IPS DF 6.9 (cell line): ENCODE measurements around the gene CLMN.
"Not testable (repeated sequence)": the region's sequence is repeated elsewhere in the genome, so short reads cannot be mapped to it uniquely, and the experiment has no call there.

ENCODE experiments used
- DNase-seq: peaks from one replicate; pipeline ENCODE4 v3.0.0-alpha.2; 2013; ENCODE audit warnings: low read depth, low spot score
- H3K27ac ChIP-seq: one replicate; pipeline ENCODE4 v1.5.1; 2013; ENCODE audit warnings: low read length, control low read depth
- H3K27me3 ChIP-seq: 2 replicates; pipeline ENCODE4 v1.6.1; 2013; ENCODE audit warnings: mild to moderate bottlenecking, low read length; ENCODE audit not compliant: control insufficient read depth, insufficient read depth
- H3K36me3 ChIP-seq: 2 replicates; pipeline ENCODE4 v1.6.1; 2013; ENCODE audit warnings: low read length; ENCODE audit not compliant: control insufficient read depth, insufficient read depth
- H3K4me1 ChIP-seq: 2 replicates; pipeline ENCODE4 v1.6.1; 2013; ENCODE audit warnings: low read length; ENCODE audit not compliant: control insufficient read depth, insufficient read depth
- H3K4me3 ChIP-seq: 2 replicates; pipeline ENCODE4 v1.5.1; 2013; ENCODE audit warnings: mild to moderate bottlenecking, low read length
- H3K9me3 ChIP-seq: 2 replicates; pipeline ENCODE4 v1.6.1; 2013; ENCODE audit warnings: low read length, inconsistent platforms; ENCODE audit not compliant: control insufficient read depth, insufficient read depth
- WGBS: extraction: QIAGEN DNeasy Blood & Tissue Kit; methylation state at CpG from one replicate; pipeline ENCODE4 v1.1.7; 2013; ENCODE audit warnings: mixed read lengths, missing lambda C conversion rate; ENCODE audit not compliant: insufficient read length, insufficient coverage; 5-methylcytosine and 5-hydroxymethylcytosine counted together

Gene CLMN

GRCh38 chr14:95184413-95184790 lies 135.3 kb downstream of the CLMN start:
- Histone ChIP-seq H3K36me3 (no peaks in the 10 kb centered on the region), H3K27me3 (no peaks in the 10 kb centered on the region), H3K9me3 (no peaks in the 10 kb centered on the region), H3K4me1 (no peaks in the 10 kb centered on the region; the same call in 1 of the 2 replicates), H3K4me3 (no peak overlapping the region), H3K27ac (no peak overlapping the region)
- no CpG with 5 or more reads among the region's 2 CpGs for WGBS
- no peak for DNase-seq

DNA sequence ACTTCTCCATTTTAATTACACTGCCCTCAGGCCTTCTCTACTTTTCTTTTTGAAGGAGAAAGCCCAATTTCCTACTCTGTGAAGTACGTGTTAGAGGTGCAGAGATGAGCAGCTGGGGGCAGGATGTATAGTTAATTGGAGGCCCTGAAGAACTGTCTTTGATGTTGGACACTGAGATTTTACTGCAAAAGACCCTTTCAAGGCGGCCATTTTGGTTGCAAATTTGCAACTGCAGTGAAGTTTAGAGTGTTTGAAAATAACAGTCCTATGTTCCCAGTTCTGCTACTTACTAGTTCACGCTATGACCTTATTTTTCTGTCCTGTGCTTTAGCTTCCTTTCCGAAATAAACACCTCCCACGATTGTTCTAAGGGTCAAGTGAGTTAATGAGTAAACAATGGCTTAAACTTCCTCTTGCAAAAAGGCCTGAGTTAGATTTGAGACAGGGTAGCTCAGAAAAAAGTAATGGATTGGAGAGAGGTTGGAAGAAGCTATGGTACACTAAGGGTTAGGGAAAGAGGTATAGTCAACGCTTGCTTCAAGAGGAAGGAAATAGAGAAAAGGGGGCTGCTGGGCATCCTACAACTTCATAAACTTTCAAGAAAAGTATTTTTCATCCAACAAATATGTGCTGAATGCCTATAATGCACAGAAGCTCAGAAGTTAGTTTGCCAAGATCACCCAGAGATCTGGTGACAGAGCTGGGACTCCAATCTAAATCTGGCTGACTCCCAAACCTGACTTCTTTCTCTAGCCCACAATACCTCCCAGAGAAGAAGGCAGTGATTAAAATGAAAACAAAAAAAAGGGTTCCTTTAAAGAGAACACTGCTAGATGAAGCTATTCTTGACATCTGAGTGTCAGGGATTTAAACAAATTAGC lies 135.9 kb downstream of the CLMN start:
- no peak overlapping the region for H3K27ac ChIP-seq
- H3K4me3 ChIP-seq, result no peak overlapping the region
- no peaks in the 10 kb centered on the region for H3K36me3 ChIP-seq
- no peak for DNase-seq
- WGBS, result no CpG with 5 or more reads among the region's 6 CpGs
- no peaks in the 10 kb centered on the region; the same call in 1 of the 2 replicates for H3K4me1 ChIP-seq
- no peaks in the 10 kb centered on the region for H3K27me3 ChIP-seq
- H3K9me3 ChIP-seq, result no peaks in the 10 kb centered on the region

- Histone ChIP-seq H3K27ac (no peak overlapping the region), H3K4me1 (no peaks in the 10 kb centered on the region; the same call in 1 of the 2 replicates), H3K27me3 (no peaks in the 10 kb centered on the region), H3K9me3 (no peaks in the 10 kb centered on the region), H3K4me3 (no peak overlapping the region), H3K36me3 (no peaks in the 10 kb centered on the region)
- no CpG with 5 or more reads among the region's 1 CpG for WGBS
- no peak for DNase-seq
Measured at GRCh38 chr14:95183082-95183481, 136.6 kb downstream of the CLMN start.

GRCh38 chr14:95182379-95182778 lies 137.3 kb downstream of the CLMN start:
- no peaks in the 10 kb centered on the region for H3K27me3 ChIP-seq
- WGBS, result no CpG with 5 or more reads among the region's 8 CpGs
- H3K4me1 ChIP-seq, result no peaks in the 10 kb centered on the region; the same call in 1 of the 2 replicates
- DNase-seq, result no peak
- no peak overlapping the region for H3K27ac ChIP-seq
- no peaks in the 10 kb centered on the region for H3K9me3 ChIP-seq
- H3K4me3 ChIP-seq, result no peak overlapping the region
- H3K36me3 ChIP-seq, result no peaks in the 10 kb centered on the region

GRCh38 chr14:95180966-95181741 lies 138.6 kb downstream of the CLMN start:
- Histone ChIP-seq H3K36me3 (no peaks in the 10 kb centered on the region), H3K4me3 (no peak overlapping the region), H3K4me1 (no peaks in the 10 kb centered on the region; the same call in 1 of the 2 replicates), H3K9me3 (no peaks in the 10 kb centered on the region), H3K27me3 (no peaks in the 10 kb centered on the region), H3K27ac (no peak overlapping the region)
- WGBS, result no CpG with 5 or more reads among the region's 8 CpGs
- no peak for DNase-seq

- H3K9me3 ChIP-seq, H3K4me3 ChIP-seq, H3K4me1 ChIP-seq, H3K27ac ChIP-seq, DNase-seq, H3K27me3 ChIP-seq, H3K36me3 ChIP-seq: not testable (repeated sequence)
- WGBS, result no CpG with 5 or more reads among the region's 3 CpGs
Measured at GRCh38 chr14:95175670-95176069, 144.0 kb downstream of the CLMN start.

- no peak for DNase-seq
- WGBS, result 100% methylated on average over 1 of the region's 2 CpGs
- no peaks in the 10 kb centered on the region for H3K36me3 ChIP-seq
Measured at GRCh38 chr14:95174184-95174792, 145.4 kb downstream of the CLMN start.

GRCh38 chr14:95173518-95173917 lies 146.2 kb downstream of the CLMN start:
- no peak overlapping the region for H3K4me3 ChIP-seq
- DNase-seq, result no peak
- no peak overlapping the region for H3K27ac ChIP-seq
- H3K36me3 ChIP-seq, result no peaks in the 10 kb centered on the region
- H3K4me1 ChIP-seq, result no peaks in the 10 kb centered on the region
- H3K9me3 ChIP-seq, result no peaks in the 10 kb centered on the region
- H3K27me3 ChIP-seq, result no peaks in the 10 kb centered on the region

More at GRCh38 chr14:95174184-95174792, 145.4 kb downstream of the CLMN start:
- Histone ChIP-seq H3K4me1 (no peaks in the 10 kb centered on the region), H3K4me3 (no peak overlapping the region), H3K9me3 (no peaks in the 10 kb centered on the region), H3K27me3 (no peaks in the 10 kb centered on the region), H3K27ac (no peak overlapping the region)

GRCh38 chr14:95167177-95167576 lies 152.5 kb downstream of the CLMN start:
- no peaks in the 10 kb centered on the region for H3K36me3 ChIP-seq
- H3K4me1 ChIP-seq, result no peaks in the 10 kb centered on the region
- no peaks in the 10 kb centered on the region for H3K27me3 ChIP-seq
- H3K4me3 ChIP-seq, result no peak overlapping the region
- no peak for DNase-seq
- no peak overlapping the region for H3K27ac ChIP-seq
- no peaks in the 10 kb centered on the region for H3K9me3 ChIP-seq
- no CpG with 5 or more reads among the region's 2 CpGs for WGBS

DNA sequence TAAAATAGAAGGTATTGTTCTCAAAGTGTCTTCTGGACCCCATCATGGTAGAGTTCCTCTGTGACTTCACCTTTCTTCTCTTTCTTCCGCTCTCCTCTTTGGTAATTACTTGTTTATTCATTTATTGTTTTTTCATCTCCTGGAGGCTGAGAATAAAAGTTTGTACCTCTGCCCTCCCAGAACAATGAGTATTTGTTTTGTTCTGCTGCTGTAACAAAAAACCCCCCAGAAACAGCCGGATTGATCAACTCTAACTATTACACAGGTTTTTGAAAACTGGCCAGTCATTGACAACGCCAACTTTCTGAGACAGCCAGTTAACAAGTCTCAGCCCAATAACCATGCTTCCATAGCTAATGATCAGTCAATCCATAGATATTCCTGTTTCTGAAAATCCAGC lies 154.2 kb downstream of the CLMN start:
- Histone ChIP-seq H3K27me3 (no peaks in the 10 kb centered on the region), H3K36me3 (no peaks in the 10 kb centered on the region), H3K4me3 (no peak overlapping the region), H3K4me1 (no peaks in the 10 kb centered on the region), H3K9me3 (no peaks in the 10 kb centered on the region), H3K27ac (no peak overlapping the region)
- no peak for DNase-seq
- no CpG with 5 or more reads among the region's 3 CpGs for WGBS
